RWPE2 (cell line): Measurements from ENCODE around the gene MAB21L3.
A peak's percentile ranks its signal among the peaks of the same experiment; 100 is the strongest.

Source experiments
- ATAC-seq: fragments of 200-7000 bp; cut with Tn5 transposase; 3 replicates; pipeline ENCODE4 v1.9.1; 2021; ENCODE audit warnings: low read depth
- DNase-seq: peaks from one replicate; pipeline ENCODE4 v3.0.0-alpha.2; 2020; ENCODE audit warnings: low spot score
- H3K27ac ChIP-seq: fragments of 450-650 bp; 2 replicates; pipeline ENCODE4 v1.5.1; 2017; ENCODE audit warnings: mild to moderate bottlenecking; ENCODE audit not compliant: poor library complexity, severe bottlenecking
- H3K27me3 ChIP-seq: fragments of 250-450 bp; sonication (Bioruptor Pico); 2 replicates; pipeline ENCODE4 v1.5.1; 2021; ENCODE audit warnings: mild to moderate bottlenecking, moderate library complexity; ENCODE audit not compliant: insufficient read depth, poor library complexity, severe bottlenecking
- H3K36me3 ChIP-seq: fragments of 250-450 bp; sonication (Bioruptor Pico); 2 replicates; pipeline ENCODE4 v1.5.1; 2020; ENCODE audit warnings: low read depth, mild to moderate bottlenecking, moderate library complexity
- H3K4me1 ChIP-seq: fragments of 250-450 bp; sonication (Bioruptor Pico); 2 replicates; pipeline ENCODE4 v1.5.1; 2021; ENCODE audit warnings: mild to moderate bottlenecking, moderate library complexity; ENCODE audit not compliant: insufficient read depth, poor library complexity, severe bottlenecking
- H3K4me3 ChIP-seq: fragments of 250-450 bp; sonication (Bioruptor Pico); 2 replicates; pipeline ENCODE4 v1.5.1; 2021; ENCODE audit warnings: mild to moderate bottlenecking, moderate library complexity; ENCODE audit not compliant: severe bottlenecking
- H3K9me3 ChIP-seq: fragments of 250-450 bp; sonication (Bioruptor Pico); 2 replicates; pipeline ENCODE4 v1.5.1; 2021; ENCODE audit warnings: mild to moderate bottlenecking, moderate library complexity; ENCODE audit not compliant: severe bottlenecking
- CTCF ChIP-seq: fragments of 450-650 bp; IDR thresholded peaks from one replicate; pipeline ENCODE4 v1.5.1; 2017; ENCODE audit warnings: mild to moderate bottlenecking, moderate library complexity; ENCODE audit not compliant: poor library complexity, severe bottlenecking

MAB21L3 gene

GRCh38 chr1:116147972-116148371 lies 36.8 kb downstream of the MAB21L3 start:
- TF ChIP-seq CTCF: no peak
- no peak for DNase-seq
- Histone ChIP-seq H3K27me3 (no peaks in the 10 kb centered on the region), H3K36me3 (no peaks in the 10 kb centered on the region), H3K9me3 (peaks cover 9% of the 10 kb centered on the region), H3K4me1 (no peaks in the 10 kb centered on the region), H3K27ac (no peak overlapping the region), H3K4me3 (no peak overlapping the region)
- no peak for ATAC-seq

- H3K9me3 ChIP-seq: peaks cover 6% of the 10 kb centered on the region
- ATAC-seq: no peak
- H3K36me3 ChIP-seq: no peaks in the 10 kb centered on the region
- H3K4me1 ChIP-seq: no peaks in the 10 kb centered on the region
- H3K27ac ChIP-seq: no peak overlapping the region
- H3K27me3 ChIP-seq: no peaks in the 10 kb centered on the region
- no peak for TF ChIP-seq CTCF
- H3K4me3 ChIP-seq: no peak overlapping the region
- no peak for DNase-seq
Measured at GRCh38 chr1:116148967-116149366, 37.8 kb downstream of the MAB21L3 start.

- Histone ChIP-seq H3K27me3 (no peaks in the 10 kb centered on the region), H3K4me1 (no peaks in the 10 kb centered on the region), H3K36me3 (no peaks in the 10 kb centered on the region), H3K27ac (no peak overlapping the region), H3K9me3 (no peaks in the 10 kb centered on the region), H3K4me3 (no peak overlapping the region)
- DNase-seq (no peak), ATAC-seq (no peak)
- TF ChIP-seq CTCF: no peak
Measured at GRCh38 chr1:116150368-116150767, 39.2 kb downstream of the MAB21L3 start.

- ATAC-seq: peak; percentile 98
- H3K4me1 ChIP-seq: no peaks in the 10 kb centered on the region
- no peaks in the 10 kb centered on the region for H3K27me3 ChIP-seq
- H3K4me3 ChIP-seq: peak overlapping the region; percentile 20
- no peak overlapping the region for H3K27ac ChIP-seq
- H3K9me3 ChIP-seq: no peaks in the 10 kb centered on the region
- H3K36me3 ChIP-seq: no peaks in the 10 kb centered on the region
- no peak for DNase-seq
- TF ChIP-seq CTCF: peak; percentile 91
Measured at GRCh38 chr1:116151739-116152576, 40.8 kb downstream of the MAB21L3 start.

- Histone ChIP-seq H3K36me3 (no peaks in the 10 kb centered on the region), H3K9me3 (no peaks in the 10 kb centered on the region), H3K4me1 (no peaks in the 10 kb centered on the region), H3K27me3 (no peaks in the 10 kb centered on the region), H3K4me3 (peak overlapping the region; percentile 20), H3K27ac (no peak overlapping the region)
- DNase-seq (no peak), ATAC-seq (no peak)
- TF ChIP-seq CTCF: no peak
Measured at GRCh38 chr1:116152577-116152943, 41.4 kb downstream of the MAB21L3 start.
